HG03175 (cell line): ENCODE measurements around the gene TTLL12.

ENCODE experiments used
- ATAC-seq: cut with Tn5 transposase; IDR thresholded peaks from one replicate; pipeline ENCODE4 v1.9.1; 2021; ENCODE audit warnings: mild to moderate bottlenecking, moderate library complexity; ENCODE audit not compliant: unreplicated experiment

The TTLL12 gene

GRCh38 chr22:43131773-43132501 is 55.0 kb downstream of the TTLL12 start:
- no peak for ATAC-seq

GRCh38 chr22:43129426-43130425 is 57.2 kb downstream of the TTLL12 start:
- ATAC-seq: no peak

GRCh38 chr22:43128928-43129424 is 58.0 kb downstream of the TTLL12 start:
- ATAC-seq: no peak

DNA sequence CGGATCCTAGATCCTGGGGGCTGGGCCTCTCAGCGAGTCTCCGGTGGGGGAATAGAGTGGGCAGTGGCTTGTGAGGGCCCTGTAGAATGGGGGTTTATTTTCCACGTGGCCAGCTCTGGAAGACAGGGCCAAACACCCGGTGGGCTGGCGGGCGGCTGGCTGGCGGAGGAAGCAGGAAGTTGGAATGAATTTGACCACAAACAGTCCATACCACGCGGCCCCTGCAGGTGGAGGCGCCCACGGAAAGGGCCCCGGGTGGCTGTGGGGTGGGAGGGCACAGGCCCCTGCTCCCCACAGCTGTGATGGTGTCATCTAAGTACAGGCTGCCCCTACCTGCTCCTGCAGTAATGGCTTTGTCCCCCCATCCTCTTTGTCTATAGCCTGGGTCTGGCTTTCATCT is 58.8 kb downstream of the TTLL12 start:
- ATAC-seq: no peak

- ATAC-seq: no peak
Observed at GRCh38 chr22:43127166-43127908, 59.6 kb downstream of the TTLL12 start.

- ATAC-seq: no peak
Observed at GRCh38 chr22:43126501-43127165, 60.3 kb downstream of the TTLL12 start.

- ATAC-seq: no peak
Observed at GRCh38 chr22:43118953-43119458, 67.9 kb downstream of the TTLL12 start.

DNA sequence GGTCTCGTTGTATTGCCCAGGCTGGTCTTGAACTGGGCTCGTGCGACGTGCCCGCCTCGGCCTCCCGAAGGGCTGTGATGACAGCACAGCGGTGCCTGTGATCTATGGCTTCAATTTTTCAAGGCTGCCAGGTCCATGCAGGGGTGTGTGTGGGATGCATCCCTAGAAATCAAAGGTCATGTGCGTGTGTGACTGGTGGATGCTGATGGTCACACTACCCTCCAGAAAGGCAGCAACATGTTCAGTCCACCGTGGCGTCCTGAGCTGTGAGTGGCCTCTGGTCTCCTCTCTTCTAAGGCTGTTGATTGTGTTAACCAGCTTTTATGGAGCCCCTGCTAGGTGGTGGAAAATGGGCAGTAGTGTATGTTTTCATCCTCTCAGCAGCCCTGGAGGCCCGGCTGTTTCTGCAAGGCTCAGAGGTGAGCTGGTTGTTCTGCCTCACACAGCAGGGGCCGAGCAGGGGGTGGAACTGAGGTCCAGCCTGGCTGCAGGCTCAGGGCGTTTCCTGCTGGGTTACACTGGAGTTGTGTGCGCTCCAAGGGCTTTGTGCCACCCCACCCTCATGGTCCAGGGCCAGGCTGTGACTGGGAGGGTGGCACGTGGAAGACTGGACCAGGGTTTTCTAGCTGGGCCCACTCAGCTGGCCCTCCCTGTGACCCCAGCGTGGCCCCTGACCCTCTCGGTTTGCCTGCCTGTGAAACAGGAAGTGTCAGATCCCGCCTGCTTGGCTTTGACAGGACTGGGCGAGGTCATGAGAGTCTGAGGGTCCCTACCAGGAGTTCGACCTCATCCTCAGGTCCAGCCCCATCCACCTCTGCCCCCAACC is 68.7 kb downstream of the TTLL12 start:
- ATAC-seq: no peak

GRCh38 chr22:43116932-43117331 is 70.0 kb downstream of the TTLL12 start:
- ATAC-seq: no peak
